ENCODE measurements around the gene CC2D1A.

Gene CC2D1A

GRCh38 chr19:13956365-13956744, 50.4 kb downstream of the CC2D1A start:
- peak overlapping the region in 1 of 11 experiments; percentile 20; a peak in 1 of 22 replicates for H3K9ac ChIP-seq
- H3K9me3 ChIP-seq (replicated peaks in 1 of 11) = no peaks in the 10 kb centered on the region
- H3K4me1 ChIP-seq = peaks cover 11 to 20% (median 18%) of the 10 kb centered on the region in 10 experiments
- no peaks in the 10 kb centered on the region for H3K27me3 ChIP-seq
- no peak overlapping the region for H3K27ac ChIP-seq
- H3K36me3 ChIP-seq = peaks cover 68 to 76% (median 73%) of the 10 kb centered on the region in 11 experiments
- TF ChIP-seq Cebpa-rat (IDR thresholded peaks at IDR 0.05) = no peak
- H3K4me2 ChIP-seq = no peak overlapping the region
- H3K4me3 ChIP-seq = no peak overlapping the region
- H4K20me1 ChIP-seq = peaks cover 0 to 80% (median 45%) of the 10 kb centered on the region in 11 experiments; a peak in 19 of 22 replicates

- Histone ChIP-seq H3K9me3 (replicated peaks in 1 of 11) (no peaks in the 10 kb centered on the region), H3K36me3 (peaks cover 73 to 83% (median 80%) of the 10 kb centered on the region in 11 experiments)
Observed at GRCh38 chr19:13957051-13957450, 51.0 kb downstream of the CC2D1A start.

GRCh38 chr19:13958043-13958442, 52.0 kb downstream of the CC2D1A start:
- Histone ChIP-seq H3K4me2 (no peak overlapping the region), H3K4me3 (no peak overlapping the region), H3K27ac (no peak overlapping the region), H3K36me3 (peaks cover 78 to 92% (median 86%) of the 10 kb centered on the region in 11 experiments), H3K27me3 (no peaks in the 10 kb centered on the region), H3K9ac (no peak overlapping the region), H4K20me1 (peaks cover 0 to 78% (median 44%) of the 10 kb centered on the region in 11 experiments; a peak in 19 of 22 replicates), H3K9me3 (replicated peaks in 1 of 11) (no peaks in the 10 kb centered on the region), H3K4me1 (peaks cover 11 to 15% (median 13%) of the 10 kb centered on the region in 10 experiments)
- no peak for TF ChIP-seq Cebpa-rat (IDR thresholded peaks at IDR 0.05)

More at GRCh38 chr19:13957051-13957450, 51.0 kb downstream of the CC2D1A start:
- no peaks in the 10 kb centered on the region for H3K27me3 ChIP-seq
- peak overlapping the region in 1 of 11 experiments; percentile 9; a peak in 1 of 22 replicates for H3K9ac ChIP-seq
- peaks cover 11 to 15% (median 14%) of the 10 kb centered on the region in 10 experiments for H3K4me1 ChIP-seq
- no peak overlapping the region for H3K4me2 ChIP-seq
- peaks cover 0 to 80% (median 45%) of the 10 kb centered on the region in 11 experiments; a peak in 19 of 22 replicates for H4K20me1 ChIP-seq
- no peak for TF ChIP-seq Cebpa-rat (IDR thresholded peaks at IDR 0.05)
- H3K27ac ChIP-seq = no peak overlapping the region
- no peak overlapping the region for H3K4me3 ChIP-seq

- H3K27me3 ChIP-seq = no peaks in the 10 kb centered on the region
- H3K9ac ChIP-seq = no peak overlapping the region
- peaks cover 0 to 65% (median 31%) of the 10 kb centered on the region in 11 experiments; a peak in 17 of 22 replicates for H4K20me1 ChIP-seq
- H3K4me3 ChIP-seq = no peak overlapping the region
- no peak overlapping the region for H3K4me2 ChIP-seq
- peaks cover 79 to 94% (median 90%) of the 10 kb centered on the region in 11 experiments for H3K36me3 ChIP-seq
- peaks cover 0 to 2% (median 0%) of the 10 kb centered on the region in 10 experiments; a peak in 4 of 20 replicates for H3K4me1 ChIP-seq
- H3K27ac ChIP-seq = no peak overlapping the region
- TF ChIP-seq Cebpa-rat (IDR thresholded peaks at IDR 0.05) = no peak
- H3K9me3 ChIP-seq (replicated peaks in 1 of 11) = no peaks in the 10 kb centered on the region
Observed at GRCh38 chr19:13959141-13959961, 53.4 kb downstream of the CC2D1A start.

GRCh38 chr19:13959962-13960862, 54.2 kb downstream of the CC2D1A start:
- Histone ChIP-seq H3K9ac (no peak overlapping the region), H3K36me3 (peaks cover 76 to 94% (median 85%) of the 10 kb centered on the region in 11 experiments), H3K4me1 (no peaks in the 10 kb centered on the region), H4K20me1 (peaks cover 0 to 57% (median 26%) of the 10 kb centered on the region in 11 experiments; a peak in 15 of 22 replicates), H3K27ac (no peak overlapping the region), H3K4me2 (no peak overlapping the region), H3K27me3 (no peaks in the 10 kb centered on the region), H3K4me3 (no peak overlapping the region), H3K9me3 (replicated peaks in 1 of 11) (no peaks in the 10 kb centered on the region)
- TF ChIP-seq Cebpa-rat (IDR thresholded peaks at IDR 0.05) = no peak

GRCh38 chr19:13960863-13961784, 55.1 kb downstream of the CC2D1A start:
- Histone ChIP-seq H3K4me3 (no peak overlapping the region), H3K4me1 (no peaks in the 10 kb centered on the region), H3K9ac (no peak overlapping the region), H3K9me3 (replicated peaks in 1 of 11) (no peaks in the 10 kb centered on the region), H3K27ac (no peak overlapping the region), H3K36me3 (peaks cover 68 to 94% (median 85%) of the 10 kb centered on the region in 11 experiments), H4K20me1 (peaks cover 0 to 55% (median 23%) of the 10 kb centered on the region in 11 experiments; a peak in 15 of 22 replicates), H3K4me2 (no peak overlapping the region), H3K27me3 (no peaks in the 10 kb centered on the region)
- no peak for TF ChIP-seq Cebpa-rat (IDR thresholded peaks at IDR 0.05)

- no peak overlapping the region for H3K4me2 ChIP-seq
- no peak overlapping the region for H3K4me3 ChIP-seq
- H3K27ac ChIP-seq = no peak overlapping the region
- H3K4me1 ChIP-seq = no peaks in the 10 kb centered on the region
- H3K9ac ChIP-seq = no peak overlapping the region
- peaks cover 68 to 94% (median 85%) of the 10 kb centered on the region in 11 experiments for H3K36me3 ChIP-seq
- no peak for TF ChIP-seq Cebpa-rat (IDR thresholded peaks at IDR 0.05)
- H3K9me3 ChIP-seq (replicated peaks in 1 of 11) = no peaks in the 10 kb centered on the region
- no peaks in the 10 kb centered on the region for H3K27me3 ChIP-seq
- H4K20me1 ChIP-seq = peaks cover 0 to 49% (median 17%) of the 10 kb centered on the region in 11 experiments; a peak in 15 of 22 replicates
Observed at GRCh38 chr19:13961826-13962698, 56.1 kb downstream of the CC2D1A start.

Data from BLaER1 treated with 17β-estradiol and CSF1 and Interleukin-3, amounts not matched to agents 10 nM and 100 nM (cell line).